ENCODE results near the gene TUBAL3. TPM values are rescaled to one million over a fixed set of nuclear protein-coding genes. Genes with fewer than 3 reads are reported as not detected.

Gene TUBAL3
- total and polyA plus RNA-seq, 9 of the 15 experiments (the other 6 are each of a cell fraction or from before 2014, with no cell fraction given) = 5.5 to 10.1 (median 6.9) TPM

GRCh38 chr10:5449823-5450222, 45.2 kb upstream of the TUBAL3 start (continued):
- peak; percentile 61; the same call in 1 of the 2 replicates for TF ChIP-seq MYC (IDR thresholded peaks at IDR 0.05; ENCODE audit: low read depth, low read length)
- TF ChIP-seq MYC (CRISPR knock-in tag; IDR thresholded peaks at IDR 0.05; ENCODE audit: borderline replicate concordance, low read depth) = no peak
- TF ChIP-seq SPI1 (IDR thresholded peaks at IDR 0.05; ENCODE audit: borderline replicate concordance, low read depth, low read length) = peak; percentile 98
- peak; percentile 35; the same call in 1 of the 2 replicates for TF ChIP-seq CREM (IDR thresholded peaks at IDR 0.05; ENCODE audit: low read depth)
- TF ChIP-seq SOX6 (IDR thresholded peaks at IDR 0.05) = peak; percentile 68
- no peak for TF ChIP-seq ZNF79 (CRISPR knock-in tag; IDR thresholded peaks at IDR 0.05; ENCODE audit: low read depth)
- peak; percentile 50 to 58 for TF ChIP-seq AFF1 (IDR thresholded peaks at IDR 0.05; ENCODE audit: low read depth in 1 of 2, partially characterized antibody in 2 of 2)
- peak; percentile 64; the same call in 1 of the 2 replicates for TF ChIP-seq HMBOX1 (IDR thresholded peaks at IDR 0.05)
- TF ChIP-seq ZNF217 (CRISPR knock-in tag; IDR thresholded peaks at IDR 0.05) = no peak
- TF ChIP-seq U2AF1 (optimal IDR thresholded peaks at IDR 0.05; ENCODE audit: low read depth, low read length) = no peak
- peak; percentile 24 to 49; a peak in 1 of 4 replicates for TF ChIP-seq MAZ (CRISPR knock-in tag; conservative IDR thresholded peaks at IDR 0.05 in 1 of 2, IDR thresholded peaks at IDR 0.05 in 1 of 2)
- 0 out of 2 replicates have a peak, but pooled peaks have one; percentile 41 for TF ChIP-seq SMAD4 (CRISPR knock-in tag; conservative IDR thresholded peaks at IDR 0.05)
- TF ChIP-seq SAP30 (IDR thresholded peaks at IDR 0.05; ENCODE audit: borderline replicate concordance, insufficient read depth, low read depth, low read length, poor library complexity, severe bottlenecking) = peak; percentile 61
- TF ChIP-seq POLR2AphosphoS5 (IDR thresholded peaks at IDR 0.05; ENCODE audit: control insufficient read depth, insufficient read depth, low read depth, low read length) = 0 out of 2 replicates have a peak, but pooled peaks have one; percentile 41
- peak; percentile 63; the same call in 1 of the 2 replicates for TF ChIP-seq TFAP4 (CRISPR knock-in tag; IDR thresholded peaks at IDR 0.05; ENCODE audit: borderline replicate concordance)
- TF ChIP-seq ZBED1 (IDR thresholded peaks at IDR 0.05) = peak; percentile 56; the same call in 1 of the 2 replicates
- 0 out of 4 replicates have a peak, but pooled peaks of 1 of the 2 experiments have one; percentile 22 for TF ChIP-seq ZNF639 (CRISPR knock-in tag; conservative IDR thresholded peaks at IDR 0.05 in 1 of 2, IDR thresholded peaks at IDR 0.05 in 1 of 2)
- peak; percentile 86 for TF ChIP-seq PKNOX1 (IDR thresholded peaks at IDR 0.05)
- TF ChIP-seq ATF7 (IDR thresholded peaks at IDR 0.05) = peak; percentile 68; the same call in 1 of the 2 replicates

All from K562 (cell line).